Cardiac fibroblast (primary cell): ENCODE results near the gene VANGL1.

Source experiments
- DNase-seq, 2 donors: peaks; one replicate each; pipeline versions ENCODE4 v3.0.0 to v3.0.0-alpha.2; 2010; ENCODE audit warnings: low read depth in 2 of 2
- H3K4me3 ChIP-seq, 2 donors: replicated peaks in 1 of 2; 1 replicate in 1 of 2; 2 replicates in 1 of 2; pipeline ENCODE4 v1.5.1; 2011; ENCODE audit warnings: low read depth in 2 of 2, low read length in 2 of 2, mild to moderate bottlenecking in 2 of 2, moderate library complexity in 1 of 2
- CTCF ChIP-seq: IDR thresholded peaks from one replicate; pipeline ENCODE4 v1.5.1; 2011; ENCODE audit warnings: low read depth, mild to moderate bottlenecking, low read length, inconsistent platforms

VANGL1 gene

GRCh38 chr1:115679141-115679611 is 37.4 kb downstream of the VANGL1 start:
- no peak for TF ChIP-seq CTCF
- no peak overlapping the region for H3K4me3 ChIP-seq
- peak; percentile 66 to 75 for DNase-seq

- H3K4me3 ChIP-seq: no peak overlapping the region
- no peak for TF ChIP-seq CTCF
Observed at GRCh38 chr1:115680730-115681111, 39.0 kb downstream of the VANGL1 start.

GRCh38 chr1:115682792-115683191 is 41.0 kb downstream of the VANGL1 start:
- H3K4me3 ChIP-seq: no peak overlapping the region
- DNase-seq: no peak
- TF ChIP-seq CTCF: no peak

More at GRCh38 chr1:115680730-115681111, 39.0 kb downstream of the VANGL1 start:
- no peak for DNase-seq

GRCh38 chr1:115685029-115685705 is 43.4 kb downstream of the VANGL1 start:
- no peak for TF ChIP-seq CTCF
- no peak overlapping the region for H3K4me3 ChIP-seq
- DNase-seq: no peak

GRCh38 chr1:115687744-115688143 is 46.0 kb downstream of the VANGL1 start:
- DNase-seq: no peak
- TF ChIP-seq CTCF: no peak
- H3K4me3 ChIP-seq: no peak overlapping the region

GRCh38 chr1:115690972-115691371 is 49.2 kb downstream of the VANGL1 start:
- no peak overlapping the region for H3K4me3 ChIP-seq
- no peak for TF ChIP-seq CTCF
- no peak for DNase-seq

- H3K4me3 ChIP-seq: no peak overlapping the region
- no peak for TF ChIP-seq CTCF
- no peak for DNase-seq
Observed at GRCh38 chr1:115692224-115692623, 50.5 kb downstream of the VANGL1 start.
